A549 (cell line): ENCODE data around the gene TNC.

Experiments used
- CEBPB ChIP-seq, 2 experiments: fragments of >200 bp in 1 of 2; sonication (Bioruptor Twin) in 1 of 2; formaldehyde crosslinking in 1 of 2; IDR thresholded peaks; 2 replicates each; pipeline ENCODE4 v1.6.1; 2012 to 2016
- CTCF ChIP-seq: fragments of >200 bp; sonication (Bioruptor Twin); formaldehyde crosslinking; IDR thresholded peaks from 3 replicates; pipeline ENCODE4 v1.5.1; 2016
- ESRRA ChIP-seq: fragments of 150-350 bp; IDR thresholded peaks from 2 replicates; pipeline ENCODE4 v1.6.1; 2014; ENCODE audit warnings: mild to moderate bottlenecking, low read length, borderline replicate concordance
- HOXA7 ChIP-seq: fragments of 250-450 bp; sonication (Bioruptor Pico); IDR thresholded peaks from 2 replicates; pipeline ENCODE4 v1.5.0; 2020; ENCODE audit warnings: mild to moderate bottlenecking, moderate library complexity
- HOXB13 ChIP-seq: fragments of 250-450 bp; sonication (Bioruptor Pico); IDR thresholded peaks from 2 replicates; pipeline ENCODE4 v1.5.0; 2020; ENCODE audit warnings: low read depth, mild to moderate bottlenecking, moderate library complexity
- POLR2A ChIP-seq: IDR thresholded peaks from 2 replicates; pipeline ENCODE4 v1.6.1; 2012; ENCODE audit warnings: mild to moderate bottlenecking, low read length
- RAD21 ChIP-seq, 2 experiments: fragments of >200 bp in 1 of 2; sonication (Bioruptor Twin) in 1 of 2; formaldehyde crosslinking in 1 of 2; IDR thresholded peaks in 1 of 2; conservative IDR thresholded peaks in 1 of 2; 2 replicates in 1 of 2; 3 replicates in 1 of 2; pipeline ENCODE4 v1.6.1; 2012 to 2018; ENCODE audit warnings: inconsistent platforms in 1 of 2
- SREBF2 ChIP-seq: fragments of 450-650 bp; IDR thresholded peaks from 2 replicates; pipeline ENCODE4 v1.6.1; 2014; ENCODE audit warnings: mild to moderate bottlenecking, moderate library complexity

GRCh38 chr9:115035841-115036612 is 81.9 kb downstream of the TNC start:
- TF ChIP-seq SREBF2, result no peak
- TF ChIP-seq CEBPB (IDR thresholded peaks at IDR 0.05), result no peak
- no peak for TF ChIP-seq CTCF
- no peak for TF ChIP-seq RAD21 (conservative IDR thresholded peaks at IDR 0.05 in 1 of 2, IDR thresholded peaks at IDR 0.05 in 1 of 2)
- no peak for TF ChIP-seq ESRRA
- TF ChIP-seq HOXA7 (CRISPR knock-in tag), result no peak
- TF ChIP-seq POLR2A, result no peak
- TF ChIP-seq HOXB13 (CRISPR knock-in tag), result no peak
